ENCODE data around the gene NMT2. TPM values are rescaled to one million over a fixed set of nuclear protein-coding genes. Genes with fewer than 3 reads are reported as not detected.

The NMT2 gene
- total and polyA plus RNA-seq, 2 experiments from 2014 or later, result 11.7 to 16.8 TPM

DNA sequence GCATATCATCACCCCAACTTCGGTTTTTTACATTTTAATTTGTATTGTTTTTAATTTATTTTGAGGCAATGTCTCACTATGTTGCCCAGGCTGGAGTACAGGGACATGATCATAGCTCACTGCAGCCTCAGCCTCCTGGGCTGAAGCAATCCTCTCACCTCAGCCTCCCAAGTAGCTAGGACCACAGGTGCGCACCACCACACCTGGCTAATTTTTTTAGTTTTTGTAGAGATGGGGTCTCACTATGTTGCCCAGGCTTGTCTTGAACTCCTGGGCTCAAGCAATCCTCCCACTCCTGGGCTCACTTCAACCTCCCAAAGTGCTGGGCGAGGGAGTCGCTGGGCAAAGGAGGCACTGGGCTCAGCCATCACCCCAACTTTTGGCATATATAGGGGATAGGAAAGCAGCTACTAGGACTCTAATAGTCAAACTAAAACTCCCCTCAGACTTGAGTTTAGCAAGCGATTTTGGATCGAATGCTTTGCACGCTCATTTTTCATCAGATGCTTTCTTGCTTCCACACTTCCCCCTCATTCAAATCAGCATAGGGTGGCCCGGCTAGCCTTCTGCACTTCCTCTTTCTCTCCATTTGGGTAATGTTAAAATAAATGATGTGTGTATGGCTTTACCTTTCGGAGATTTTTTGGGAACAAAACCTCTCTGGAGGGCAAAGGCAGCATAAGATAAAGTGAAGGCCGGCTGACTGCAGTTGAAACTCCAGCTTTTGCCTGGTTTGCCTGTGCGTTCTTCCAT is 20.8 kb upstream of the NMT2 start:
- Histone ChIP-seq H3K36me3 (ENCODE audit: insufficient read depth) (no peaks in the 10 kb centered on the region), H3K9me2 (ENCODE audit: insufficient read depth) (0 out of 2 replicates have a peak, but pooled peaks cover 5% of the 10 kb centered on the region), H2AFZ (peak overlapping the region; percentile 52; the same call in 1 of the 2 replicates), H3K79me2 (replicated peaks; ENCODE audit: insufficient read depth) (no peaks in the 10 kb centered on the region), H3K4me3 (no peak overlapping the region), H3K27ac (ENCODE audit: low read depth) (no peak overlapping the region), H4K20me1 (replicated peaks; ENCODE audit: insufficient read depth) (no peaks in the 10 kb centered on the region), H3K4me1 (ENCODE audit: insufficient read depth) (no peaks in the 10 kb centered on the region), H3K27me3 (ENCODE audit: insufficient read depth) (no peaks in the 10 kb centered on the region), H3K4me2 (no peak overlapping the region), H3F3A (replicated peaks; ENCODE audit: low read depth) (no peaks in the 10 kb centered on the region)
- H3K4me1 Mint-ChIP-seq, result no peaks in the 10 kb centered on the region; the same call in 2 of the 3 replicates
- no peak overlapping the region for H3K27ac Mint-ChIP-seq
- H3K4me3 Mint-ChIP-seq, result no peak overlapping the region
- TF ChIP-seq, protein P1, sequence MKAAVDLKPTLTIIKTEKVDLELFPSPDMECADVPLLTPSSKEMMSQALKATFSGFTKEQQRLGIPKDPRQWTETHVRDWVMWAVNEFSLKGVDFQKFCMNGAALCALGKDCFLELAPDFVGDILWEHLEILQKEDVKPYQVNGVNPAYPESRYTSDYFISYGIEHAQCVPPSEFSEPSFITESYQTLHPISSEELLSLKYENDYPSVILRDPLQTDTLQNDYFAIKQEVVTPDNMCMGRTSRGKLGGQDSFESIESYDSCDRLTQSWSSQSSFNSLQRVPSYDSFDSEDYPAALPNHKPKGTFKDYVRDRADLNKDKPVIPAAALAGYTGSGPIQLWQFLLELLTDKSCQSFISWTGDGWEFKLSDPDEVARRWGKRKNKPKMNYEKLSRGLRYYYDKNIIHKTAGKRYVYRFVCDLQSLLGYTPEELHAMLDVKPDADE (IDR thresholded peaks at IDR 0.05), result no peak
- TF ChIP-seq, protein P2, sequence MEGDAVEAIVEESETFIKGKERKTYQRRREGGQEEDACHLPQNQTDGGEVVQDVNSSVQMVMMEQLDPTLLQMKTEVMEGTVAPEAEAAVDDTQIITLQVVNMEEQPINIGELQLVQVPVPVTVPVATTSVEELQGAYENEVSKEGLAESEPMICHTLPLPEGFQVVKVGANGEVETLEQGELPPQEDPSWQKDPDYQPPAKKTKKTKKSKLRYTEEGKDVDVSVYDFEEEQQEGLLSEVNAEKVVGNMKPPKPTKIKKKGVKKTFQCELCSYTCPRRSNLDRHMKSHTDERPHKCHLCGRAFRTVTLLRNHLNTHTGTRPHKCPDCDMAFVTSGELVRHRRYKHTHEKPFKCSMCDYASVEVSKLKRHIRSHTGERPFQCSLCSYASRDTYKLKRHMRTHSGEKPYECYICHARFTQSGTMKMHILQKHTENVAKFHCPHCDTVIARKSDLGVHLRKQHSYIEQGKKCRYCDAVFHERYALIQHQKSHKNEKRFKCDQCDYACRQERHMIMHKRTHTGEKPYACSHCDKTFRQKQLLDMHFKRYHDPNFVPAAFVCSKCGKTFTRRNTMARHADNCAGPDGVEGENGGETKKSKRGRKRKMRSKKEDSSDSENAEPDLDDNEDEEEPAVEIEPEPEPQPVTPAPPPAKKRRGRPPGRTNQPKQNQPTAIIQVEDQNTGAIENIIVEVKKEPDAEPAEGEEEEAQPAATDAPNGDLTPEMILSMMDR (conservative IDR thresholded peaks at IDR 0.05; ENCODE audit: low read depth in 2 of 2), result no peak
- no peak for TF ChIP-seq ZNF331 (CRISPR knock-in tag; IDR thresholded peaks at IDR 0.05; ENCODE audit: low read depth)
- no peak for TF ChIP-seq POLR2AphosphoS5 (IDR thresholded peaks at IDR 0.05; ENCODE audit: low read depth)
- TF ChIP-seq STAT1 (IDR thresholded peaks at IDR 0.05; ENCODE audit: unreplicated experiment), result no peak
- no peak for TF ChIP-seq JUNB (IDR thresholded peaks at IDR 0.05; ENCODE audit: unreplicated experiment)
- TF ChIP-seq CREB1 (CRISPR knock-in tag; IDR thresholded peaks at IDR 0.05; ENCODE audit: low read depth), result no peak
- TF ChIP-seq, protein P3, sequence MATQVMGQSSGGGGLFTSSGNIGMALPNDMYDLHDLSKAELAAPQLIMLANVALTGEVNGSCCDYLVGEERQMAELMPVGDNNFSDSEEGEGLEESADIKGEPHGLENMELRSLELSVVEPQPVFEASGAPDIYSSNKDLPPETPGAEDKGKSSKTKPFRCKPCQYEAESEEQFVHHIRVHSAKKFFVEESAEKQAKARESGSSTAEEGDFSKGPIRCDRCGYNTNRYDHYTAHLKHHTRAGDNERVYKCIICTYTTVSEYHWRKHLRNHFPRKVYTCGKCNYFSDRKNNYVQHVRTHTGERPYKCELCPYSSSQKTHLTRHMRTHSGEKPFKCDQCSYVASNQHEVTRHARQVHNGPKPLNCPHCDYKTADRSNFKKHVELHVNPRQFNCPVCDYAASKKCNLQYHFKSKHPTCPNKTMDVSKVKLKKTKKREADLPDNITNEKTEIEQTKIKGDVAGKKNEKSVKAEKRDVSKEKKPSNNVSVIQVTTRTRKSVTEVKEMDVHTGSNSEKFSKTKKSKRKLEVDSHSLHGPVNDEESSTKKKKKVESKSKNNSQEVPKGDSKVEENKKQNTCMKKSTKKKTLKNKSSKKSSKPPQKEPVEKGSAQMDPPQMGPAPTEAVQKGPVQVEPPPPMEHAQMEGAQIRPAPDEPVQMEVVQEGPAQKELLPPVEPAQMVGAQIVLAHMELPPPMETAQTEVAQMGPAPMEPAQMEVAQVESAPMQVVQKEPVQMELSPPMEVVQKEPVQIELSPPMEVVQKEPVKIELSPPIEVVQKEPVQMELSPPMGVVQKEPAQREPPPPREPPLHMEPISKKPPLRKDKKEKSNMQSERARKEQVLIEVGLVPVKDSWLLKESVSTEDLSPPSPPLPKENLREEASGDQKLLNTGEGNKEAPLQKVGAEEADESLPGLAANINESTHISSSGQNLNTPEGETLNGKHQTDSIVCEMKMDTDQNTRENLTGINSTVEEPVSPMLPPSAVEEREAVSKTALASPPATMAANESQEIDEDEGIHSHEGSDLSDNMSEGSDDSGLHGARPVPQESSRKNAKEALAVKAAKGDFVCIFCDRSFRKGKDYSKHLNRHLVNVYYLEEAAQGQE (IDR thresholded peaks at IDR 0.05; ENCODE audit: unreplicated experiment), result no peak
- TF ChIP-seq, protein P4, sequence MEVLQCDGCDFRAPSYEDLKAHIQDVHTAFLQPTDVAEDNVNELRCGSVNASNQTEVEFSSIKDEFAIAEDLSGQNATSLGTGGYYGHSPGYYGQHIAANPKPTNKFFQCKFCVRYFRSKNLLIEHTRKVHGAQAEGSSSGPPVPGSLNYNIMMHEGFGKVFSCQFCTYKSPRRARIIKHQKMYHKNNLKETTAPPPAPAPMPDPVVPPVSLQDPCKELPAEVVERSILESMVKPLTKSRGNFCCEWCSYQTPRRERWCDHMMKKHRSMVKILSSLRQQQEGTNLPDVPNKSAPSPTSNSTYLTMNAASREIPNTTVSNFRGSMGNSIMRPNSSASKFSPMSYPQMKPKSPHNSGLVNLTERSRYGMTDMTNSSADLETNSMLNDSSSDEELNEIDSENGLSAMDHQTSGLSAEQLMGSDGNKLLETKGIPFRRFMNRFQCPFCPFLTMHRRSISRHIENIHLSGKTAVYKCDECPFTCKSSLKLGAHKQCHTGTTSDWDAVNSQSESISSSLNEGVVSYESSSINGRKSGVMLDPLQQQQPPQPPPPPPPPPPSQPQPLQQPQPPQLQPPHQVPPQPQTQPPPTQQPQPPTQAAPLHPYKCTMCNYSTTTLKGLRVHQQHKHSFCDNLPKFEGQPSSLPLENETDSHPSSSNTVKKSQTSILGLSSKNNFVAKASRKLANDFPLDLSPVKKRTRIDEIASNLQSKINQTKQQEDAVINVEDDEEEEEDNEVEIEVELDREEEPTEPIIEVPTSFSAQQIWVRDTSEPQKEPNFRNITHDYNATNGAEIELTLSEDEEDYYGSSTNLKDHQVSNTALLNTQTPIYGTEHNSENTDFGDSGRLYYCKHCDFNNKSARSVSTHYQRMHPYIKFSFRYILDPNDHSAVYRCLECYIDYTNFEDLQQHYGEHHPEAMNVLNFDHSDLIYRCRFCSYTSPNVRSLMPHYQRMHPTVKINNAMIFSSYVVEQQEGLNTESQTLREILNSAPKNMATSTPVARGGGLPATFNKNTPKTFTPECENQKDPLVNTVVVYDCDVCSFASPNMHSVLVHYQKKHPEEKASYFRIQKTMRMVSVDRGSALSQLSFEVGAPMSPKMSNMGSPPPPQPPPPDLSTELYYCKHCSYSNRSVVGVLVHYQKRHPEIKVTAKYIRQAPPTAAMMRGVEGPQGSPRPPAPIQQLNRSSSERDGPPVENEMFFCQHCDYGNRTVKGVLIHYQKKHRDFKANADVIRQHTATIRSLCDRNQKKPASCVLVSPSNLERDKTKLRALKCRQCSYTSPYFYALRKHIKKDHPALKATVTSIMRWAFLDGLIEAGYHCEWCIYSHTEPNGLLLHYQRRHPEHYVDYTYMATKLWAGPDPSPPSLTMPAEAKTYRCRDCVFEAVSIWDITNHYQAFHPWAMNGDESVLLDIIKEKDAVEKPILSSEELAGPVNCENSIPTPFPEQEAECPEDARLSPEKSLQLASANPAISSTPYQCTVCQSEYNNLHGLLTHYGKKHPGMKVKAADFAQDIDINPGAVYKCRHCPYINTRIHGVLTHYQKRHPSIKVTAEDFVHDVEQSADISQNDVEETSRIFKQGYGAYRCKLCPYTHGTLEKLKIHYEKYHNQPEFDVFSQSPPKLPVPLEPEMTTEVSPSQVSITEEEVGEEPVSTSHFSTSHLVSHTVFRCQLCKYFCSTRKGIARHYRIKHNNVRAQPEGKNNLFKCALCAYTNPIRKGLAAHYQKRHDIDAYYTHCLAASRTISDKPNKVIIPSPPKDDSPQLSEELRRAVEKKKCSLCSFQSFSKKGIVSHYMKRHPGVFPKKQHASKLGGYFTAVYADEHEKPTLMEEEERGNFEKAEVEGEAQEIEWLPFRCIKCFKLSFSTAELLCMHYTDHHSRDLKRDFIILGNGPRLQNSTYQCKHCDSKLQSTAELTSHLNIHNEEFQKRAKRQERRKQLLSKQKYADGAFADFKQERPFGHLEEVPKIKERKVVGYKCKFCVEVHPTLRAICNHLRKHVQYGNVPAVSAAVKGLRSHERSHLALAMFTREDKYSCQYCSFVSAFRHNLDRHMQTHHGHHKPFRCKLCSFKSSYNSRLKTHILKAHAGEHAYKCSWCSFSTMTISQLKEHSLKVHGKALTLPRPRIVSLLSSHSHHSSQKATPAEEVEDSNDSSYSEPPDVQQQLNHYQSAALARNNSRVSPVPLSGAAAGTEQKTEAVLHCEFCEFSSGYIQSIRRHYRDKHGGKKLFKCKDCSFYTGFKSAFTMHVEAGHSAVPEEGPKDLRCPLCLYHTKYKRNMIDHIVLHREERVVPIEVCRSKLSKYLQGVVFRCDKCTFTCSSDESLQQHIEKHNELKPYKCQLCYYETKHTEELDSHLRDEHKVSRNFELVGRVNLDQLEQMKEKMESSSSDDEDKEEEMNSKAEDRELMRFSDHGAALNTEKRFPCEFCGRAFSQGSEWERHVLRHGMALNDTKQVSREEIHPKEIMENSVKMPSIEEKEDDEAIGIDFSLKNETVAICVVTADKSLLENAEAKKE (CRISPR knock-in tag; IDR thresholded peaks at IDR 0.05), result no peak
- no peak for TF ChIP-seq ZNF114 (CRISPR knock-in tag; IDR thresholded peaks at IDR 0.05)
- TF ChIP-seq NANOG (IDR thresholded peaks at IDR 0.05; ENCODE audit: borderline replicate concordance), result no peak
- no peak for TF ChIP-seq EZH2phosphoT487 (IDR thresholded peaks at IDR 0.05; ENCODE audit: unreplicated experiment)
- no peak for TF ChIP-seq EZH2 (IDR thresholded peaks at IDR 0.05; ENCODE audit: low read depth, unreplicated experiment)
- H3K9me3 Mint-ChIP-seq, result no peaks in the 10 kb centered on the region; the same call in 2 of the 3 replicates
- DNase-seq (ENCODE audit: low spot score), result no peak
- no peaks in the 10 kb centered on the region for H3K36me3 Mint-ChIP-seq (ENCODE audit: low read depth)
- no peak for ATAC-seq
- H3K27me3 Mint-ChIP-seq (ENCODE audit: insufficient read depth, low read depth, poor library complexity), result peaks cover 2% of the 10 kb centered on the region
